ENCODE measurements around the gene WNK4.
"Not testable (repeated sequence)": the region's sequence is repeated elsewhere in the genome, so short reads cannot be mapped to it uniquely, and the experiment has no call there.

WNK4 gene

DNA sequence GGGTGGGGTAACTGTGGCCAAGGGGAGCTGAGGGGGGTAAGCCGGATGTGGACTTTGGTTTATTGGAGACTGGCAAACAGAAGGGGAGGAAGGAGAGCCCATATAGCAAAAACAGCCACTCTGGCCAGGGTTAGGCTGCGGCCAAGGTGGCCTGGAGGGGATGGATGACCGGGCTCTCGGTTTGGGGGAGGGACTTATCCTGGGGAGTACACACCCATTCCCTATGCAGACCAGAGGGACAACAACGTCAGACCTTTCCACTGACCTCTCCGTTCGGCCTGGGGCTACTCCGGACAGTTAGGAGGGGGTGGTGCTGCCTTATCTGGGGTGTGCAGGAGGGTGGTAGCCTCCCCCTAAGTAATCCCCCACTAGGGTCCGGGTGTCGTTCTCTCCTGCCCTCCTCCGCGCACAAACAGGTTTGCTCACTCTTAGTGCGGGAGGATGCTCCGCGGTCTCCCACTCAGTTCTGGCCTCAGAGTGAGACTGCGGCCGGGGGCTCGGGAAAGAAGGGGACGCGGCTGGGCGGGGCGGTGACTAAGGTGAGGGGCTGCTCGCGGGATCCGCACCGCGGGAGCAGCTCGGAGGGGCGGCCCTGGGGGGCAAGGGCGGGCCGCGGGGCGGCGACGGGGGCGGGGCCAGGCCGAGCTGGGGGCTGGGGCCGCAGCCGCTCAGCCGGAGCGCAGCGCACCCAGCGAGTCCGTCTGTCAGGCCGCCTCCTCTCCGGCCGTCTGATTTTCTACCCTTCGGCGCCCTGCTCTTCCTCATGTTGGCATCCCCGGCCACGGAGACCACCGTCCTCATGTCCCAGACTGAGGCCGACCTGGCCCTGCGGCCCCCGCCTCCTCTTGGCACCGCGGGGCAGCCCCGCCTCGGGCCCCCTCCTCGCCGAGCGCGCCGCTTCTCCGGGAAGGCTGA, at the start of gene WNK4:
TSS of gene WNK4 (plus strand) at position 675 of the 915 bp plus-strand sequence. CDS start at position 764, 89 bp downstream.
- no peak for DNase-seq

DNA sequence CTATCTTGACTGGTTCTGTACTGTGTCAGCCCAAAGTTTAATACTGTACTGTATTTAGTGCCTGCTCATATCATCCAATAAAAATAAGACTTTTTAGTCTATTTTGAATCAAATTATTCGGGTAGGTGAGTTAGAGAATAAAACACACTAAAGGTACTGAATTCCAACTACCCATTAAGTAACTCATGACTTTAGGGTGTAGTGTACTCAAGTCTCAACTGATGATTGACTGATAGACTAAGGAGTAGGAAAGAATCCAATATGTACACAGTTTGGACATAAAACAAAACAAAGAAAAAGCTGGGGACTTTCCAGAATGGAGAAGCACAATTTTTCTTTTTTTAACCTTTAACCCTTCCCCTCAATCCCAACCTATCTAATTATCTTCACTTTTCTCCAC, 39.7 kb upstream of the WNK4 start:
- no peak for DNase-seq

DNA sequence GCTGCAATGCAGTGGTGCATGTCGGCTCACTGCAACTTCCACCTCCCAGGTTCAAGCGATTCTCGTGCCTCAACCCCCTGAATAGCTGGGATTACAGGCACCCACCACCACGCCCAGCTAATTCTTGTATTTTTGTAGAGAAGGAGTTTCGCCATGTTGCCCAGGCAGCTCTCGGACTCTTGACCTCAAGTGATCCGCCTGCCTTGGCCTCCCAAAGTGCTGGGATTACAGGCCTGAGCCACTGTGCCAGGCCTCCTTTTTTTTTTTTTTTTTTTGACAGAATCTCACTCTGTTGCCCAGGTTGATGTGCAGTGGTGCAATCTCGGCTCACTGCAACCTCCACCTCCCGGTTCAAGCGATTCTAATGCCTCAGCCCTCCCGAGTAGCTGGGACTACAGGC, 37.5 kb upstream of the WNK4 start:
- not testable (repeated sequence) for DNase-seq

DNA sequence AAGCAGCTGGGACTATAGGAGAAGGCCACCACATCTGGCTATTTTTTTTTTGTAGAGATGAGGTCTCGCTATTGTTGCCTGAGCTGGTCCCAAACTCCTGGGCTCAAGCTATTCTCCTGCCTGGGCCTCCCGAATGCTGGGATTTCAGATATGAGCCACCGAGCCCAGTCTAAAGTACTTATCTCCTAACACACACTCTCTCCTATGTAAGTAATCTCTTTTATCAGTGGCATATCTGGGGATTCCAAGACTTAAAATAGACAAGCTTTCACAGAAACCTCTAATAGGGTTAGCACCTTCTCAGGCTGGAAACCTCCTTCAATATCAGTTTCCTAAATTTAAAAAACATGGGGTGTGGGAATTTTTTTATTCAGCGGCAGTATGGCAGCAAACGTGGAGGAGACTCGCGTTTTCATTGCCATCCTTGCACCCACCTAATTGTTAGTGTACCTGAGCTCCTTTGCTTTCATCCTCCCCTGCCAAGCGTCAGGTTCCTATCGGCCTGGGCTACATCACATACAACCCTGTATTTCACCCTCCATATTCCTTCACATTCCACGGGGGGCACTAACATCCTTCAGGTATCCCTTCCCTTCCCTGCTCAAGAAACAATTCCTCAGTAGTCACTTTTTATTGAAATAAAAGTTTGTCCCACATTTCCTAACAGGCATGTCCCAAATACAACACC, 36.7 kb upstream of the WNK4 start:
- no peak for DNase-seq

DNA sequence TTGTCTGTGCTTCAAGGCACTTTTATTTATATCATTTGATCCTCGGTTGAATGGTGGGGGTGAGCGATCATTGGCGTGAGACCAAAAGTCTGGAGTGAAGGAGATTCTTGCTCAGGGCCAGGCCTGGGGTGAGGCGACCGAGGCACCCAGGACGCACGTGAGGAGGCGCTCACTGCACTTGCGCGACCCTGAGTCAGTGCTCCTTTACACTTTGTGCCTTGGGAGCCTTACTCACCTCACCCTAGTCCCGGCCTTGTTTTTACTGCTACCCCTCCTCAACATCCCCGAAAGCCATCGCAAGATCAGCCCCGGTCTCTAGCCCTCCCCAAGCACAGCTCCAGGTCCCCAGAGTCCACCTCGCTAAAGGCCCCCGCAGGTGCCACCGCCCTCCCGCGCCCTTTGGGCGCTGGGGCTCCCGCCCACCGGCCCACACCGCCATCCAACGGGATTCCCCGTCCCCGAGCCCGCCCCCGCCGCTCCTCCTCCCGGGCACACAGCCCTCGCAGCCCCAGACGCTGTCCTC, 36.1 kb upstream of the WNK4 start:
- DNase-seq: no peak

DNA sequence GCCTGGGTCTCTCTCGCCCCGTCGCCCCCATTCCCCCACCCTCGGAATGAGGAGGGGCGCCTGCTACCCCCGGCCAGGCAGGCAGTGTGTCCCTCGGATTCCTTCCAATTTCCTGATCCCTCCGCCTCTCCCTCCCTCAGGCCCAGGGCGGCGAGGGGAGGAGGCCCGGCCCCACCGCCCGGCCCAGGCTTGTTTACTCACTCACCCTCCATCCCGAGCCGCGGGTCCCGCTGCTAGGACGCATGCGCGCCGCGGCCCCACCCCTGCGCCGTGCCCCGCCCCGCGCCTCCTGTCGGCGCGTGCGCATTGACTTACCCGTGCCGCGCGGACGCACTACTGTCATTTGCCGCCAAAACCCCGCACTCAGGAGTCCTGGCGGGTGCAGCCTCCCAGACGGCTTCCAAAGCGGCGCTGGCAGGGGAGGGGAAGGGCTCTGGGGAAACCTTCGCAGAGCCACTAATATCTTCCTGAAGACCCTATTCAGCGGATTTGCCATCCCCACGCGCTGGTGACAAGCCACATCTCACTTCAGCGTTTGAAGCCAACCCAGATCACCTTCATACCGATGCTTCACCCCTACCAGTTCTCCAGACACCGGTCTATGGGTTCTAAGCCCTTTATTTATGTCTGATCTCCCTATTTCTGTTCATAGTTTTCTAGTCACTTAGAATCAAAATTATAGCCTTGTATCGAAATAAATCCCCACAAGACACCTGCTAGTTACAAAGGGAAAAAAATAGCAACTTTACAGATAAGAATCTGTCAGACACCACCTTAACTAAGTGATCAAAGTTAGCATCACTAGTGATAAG, 35.4 kb upstream of the WNK4 start, which contains the start of gene EZH1:
TSS of gene EZH1 (minus strand) at position 235 of the 812 bp plus-strand sequence. CDS start 16,099 bp downstream, outside the sequence.
- peak; percentile 80 for DNase-seq

DNA sequence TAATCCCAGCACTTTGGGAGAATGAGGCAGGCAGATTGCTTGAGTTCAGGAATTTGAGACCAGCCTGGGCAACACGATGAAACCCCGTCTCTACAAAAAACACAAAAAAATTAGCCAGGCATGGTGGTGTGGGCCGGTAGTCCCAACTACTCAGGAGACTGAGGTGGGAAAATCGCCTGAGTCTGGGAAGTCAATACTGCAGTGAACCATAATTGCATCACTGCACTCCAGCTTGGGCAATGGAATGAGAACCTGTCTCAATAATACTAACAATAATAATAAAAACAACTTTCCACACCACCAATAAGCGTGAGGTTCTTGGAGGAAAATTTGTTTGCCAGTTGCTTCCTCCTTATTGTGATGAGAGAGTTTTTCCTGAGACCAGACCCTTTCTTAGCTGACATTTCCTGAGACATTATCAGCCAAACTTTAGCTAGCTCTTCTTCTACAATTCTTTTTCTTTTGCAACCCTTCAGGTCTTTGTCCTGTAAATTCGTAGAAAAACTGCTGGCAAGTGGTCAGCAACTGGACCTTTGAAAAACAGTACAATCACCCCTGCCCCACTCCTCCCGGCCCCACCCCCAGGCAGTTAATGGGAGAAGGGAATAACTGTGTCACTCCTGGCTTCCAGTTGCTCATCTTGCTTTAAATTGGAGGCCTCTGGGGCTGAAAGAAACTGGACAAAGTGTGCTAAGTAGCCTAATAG, 32.1 kb upstream of the WNK4 start:
- DNase-seq: no peak

DNA sequence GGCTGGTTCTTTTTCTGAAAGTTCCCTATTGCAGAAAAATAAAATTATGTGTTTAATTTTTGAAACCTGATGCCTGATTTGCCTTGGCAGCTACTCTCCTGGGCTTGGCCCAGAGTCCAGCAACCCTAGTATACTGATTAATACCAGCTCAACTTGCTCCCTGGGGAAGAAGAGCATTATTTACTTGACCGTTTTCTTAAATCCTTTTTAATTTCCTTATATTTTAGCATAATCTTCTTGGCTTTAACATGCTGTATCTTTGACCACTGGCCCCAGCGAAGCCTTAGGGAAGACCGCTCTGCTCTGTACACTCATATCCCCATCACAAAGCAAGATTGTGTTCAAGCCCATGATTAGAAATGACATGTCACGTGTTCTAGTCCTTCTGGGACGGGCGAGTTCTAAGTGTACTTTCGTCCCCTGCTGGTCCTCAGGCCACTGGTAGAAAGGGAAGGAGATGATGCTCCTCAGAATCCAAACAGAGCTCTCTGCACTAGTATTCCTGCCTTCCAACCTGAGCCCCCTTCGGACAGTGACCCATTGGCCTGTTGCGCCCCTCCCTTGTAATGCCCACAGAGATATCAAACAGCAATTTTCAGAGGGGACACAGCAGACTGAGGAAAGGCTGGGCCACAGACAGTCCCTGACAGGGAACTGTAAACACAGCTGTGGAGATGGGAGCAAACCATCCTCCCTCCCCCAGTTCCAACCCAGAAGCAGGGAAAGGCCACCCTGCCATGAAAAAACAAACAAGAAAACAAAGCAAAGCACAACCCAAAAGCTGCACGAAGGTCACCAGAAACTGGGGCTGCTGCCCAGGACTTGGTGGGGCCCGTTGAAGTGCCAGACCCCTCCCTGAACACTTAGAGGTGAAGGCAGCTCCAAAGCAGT, 31.3 kb upstream of the WNK4 start:
- no peak for DNase-seq

DNA sequence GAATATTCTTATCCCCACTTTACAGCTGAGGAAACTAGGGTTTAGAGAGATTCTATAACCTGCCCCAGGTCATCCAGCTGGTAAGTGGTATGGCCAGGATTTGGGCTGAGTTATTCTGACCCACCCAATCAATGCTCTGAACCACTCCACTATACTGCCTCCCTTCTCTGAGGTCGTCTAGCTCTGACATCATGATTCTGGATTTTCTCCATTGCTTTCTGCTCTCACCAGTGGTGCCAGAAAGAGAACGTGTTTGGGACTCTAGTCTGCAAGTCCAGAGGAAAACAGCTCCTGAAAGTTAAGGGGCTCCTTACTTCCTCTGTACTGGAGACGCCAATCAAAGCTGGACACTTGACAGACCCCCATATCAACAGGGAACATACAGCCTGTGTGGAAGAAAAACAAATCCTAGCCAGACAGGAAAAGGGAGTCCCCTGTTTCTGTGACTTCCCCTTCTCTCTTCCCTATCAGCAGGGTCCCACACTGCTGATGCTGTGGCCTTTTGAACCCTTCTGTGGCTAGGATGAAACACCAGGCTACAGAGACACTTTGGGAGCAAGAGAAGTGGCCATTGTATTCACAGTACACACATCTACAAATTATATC, 29.6 kb upstream of the WNK4 start:
- DNase-seq: no peak

DNA sequence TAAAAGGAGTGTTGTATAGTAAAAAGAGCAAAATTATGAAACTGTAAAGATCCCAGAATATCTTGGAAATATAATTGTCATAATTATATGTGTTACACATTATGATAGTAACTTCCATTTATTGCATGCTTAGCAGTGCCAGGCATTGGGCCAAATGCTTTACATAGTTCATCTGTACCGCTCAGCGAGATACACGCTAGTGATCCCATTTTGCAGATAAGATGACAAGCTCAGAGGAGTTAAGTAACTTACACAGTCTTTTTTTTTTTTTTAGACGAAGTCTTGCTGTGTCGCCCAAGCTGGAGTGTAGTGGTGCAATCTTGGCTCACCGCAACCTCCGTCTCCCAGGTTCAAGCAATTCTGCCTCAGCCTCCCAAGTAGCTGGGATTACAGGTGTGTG, 28.8 kb upstream of the WNK4 start:
- DNase-seq: no peak

DNA sequence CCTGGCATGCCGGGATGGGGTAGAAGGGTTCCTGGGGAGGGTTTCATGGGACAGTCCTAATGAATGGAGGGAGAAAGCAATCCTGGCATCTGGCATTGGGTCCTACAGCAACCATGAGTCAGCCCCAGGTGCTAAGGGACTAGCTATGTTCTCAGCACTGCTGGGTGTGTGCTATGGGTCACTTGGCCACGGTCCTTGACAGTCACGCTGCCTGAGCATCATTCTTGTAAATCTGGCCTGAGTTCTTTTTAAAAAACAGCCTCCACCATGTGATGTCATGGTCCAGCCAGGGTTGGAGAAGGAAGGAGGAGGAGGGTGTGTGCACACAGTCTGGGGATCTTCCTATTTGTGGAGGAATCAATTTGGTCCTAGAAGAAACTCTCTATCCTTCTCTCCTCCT, 25.6 kb upstream of the WNK4 start:
- no peak for DNase-seq

DNA sequence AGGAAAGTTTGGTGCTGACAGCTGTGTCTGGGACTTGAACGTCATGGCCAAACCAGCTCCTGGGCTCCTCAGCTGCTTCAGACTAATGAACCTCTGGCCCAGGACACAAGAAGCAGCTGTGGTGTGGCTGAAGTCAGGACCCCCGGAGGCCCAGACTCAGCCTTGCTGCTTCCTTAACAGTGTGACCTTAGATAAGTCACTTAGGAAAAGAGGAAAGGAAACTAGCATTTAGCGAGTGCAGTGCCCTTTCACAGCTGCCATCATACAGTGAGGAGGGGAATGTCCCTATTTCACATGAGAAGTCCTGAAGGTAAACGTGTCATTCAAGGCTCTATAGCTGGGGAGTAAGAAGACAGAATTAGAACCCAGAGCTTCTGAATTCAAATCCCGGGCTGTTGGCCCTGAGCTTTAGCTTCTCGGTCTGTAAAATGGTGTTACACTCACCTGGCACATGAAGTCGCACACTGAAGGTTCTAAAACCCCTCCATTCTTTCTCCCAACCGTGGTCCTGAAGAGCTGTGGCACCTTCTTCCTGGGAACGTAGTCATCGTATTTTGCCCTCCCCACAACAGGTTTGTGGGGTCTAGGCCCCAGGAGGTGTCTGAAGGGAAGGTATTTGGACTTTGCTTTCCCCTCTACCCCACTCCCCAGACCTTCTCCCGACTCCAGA, 20.3 kb upstream of the WNK4 start:
- DNase-seq: no peak

DNA sequence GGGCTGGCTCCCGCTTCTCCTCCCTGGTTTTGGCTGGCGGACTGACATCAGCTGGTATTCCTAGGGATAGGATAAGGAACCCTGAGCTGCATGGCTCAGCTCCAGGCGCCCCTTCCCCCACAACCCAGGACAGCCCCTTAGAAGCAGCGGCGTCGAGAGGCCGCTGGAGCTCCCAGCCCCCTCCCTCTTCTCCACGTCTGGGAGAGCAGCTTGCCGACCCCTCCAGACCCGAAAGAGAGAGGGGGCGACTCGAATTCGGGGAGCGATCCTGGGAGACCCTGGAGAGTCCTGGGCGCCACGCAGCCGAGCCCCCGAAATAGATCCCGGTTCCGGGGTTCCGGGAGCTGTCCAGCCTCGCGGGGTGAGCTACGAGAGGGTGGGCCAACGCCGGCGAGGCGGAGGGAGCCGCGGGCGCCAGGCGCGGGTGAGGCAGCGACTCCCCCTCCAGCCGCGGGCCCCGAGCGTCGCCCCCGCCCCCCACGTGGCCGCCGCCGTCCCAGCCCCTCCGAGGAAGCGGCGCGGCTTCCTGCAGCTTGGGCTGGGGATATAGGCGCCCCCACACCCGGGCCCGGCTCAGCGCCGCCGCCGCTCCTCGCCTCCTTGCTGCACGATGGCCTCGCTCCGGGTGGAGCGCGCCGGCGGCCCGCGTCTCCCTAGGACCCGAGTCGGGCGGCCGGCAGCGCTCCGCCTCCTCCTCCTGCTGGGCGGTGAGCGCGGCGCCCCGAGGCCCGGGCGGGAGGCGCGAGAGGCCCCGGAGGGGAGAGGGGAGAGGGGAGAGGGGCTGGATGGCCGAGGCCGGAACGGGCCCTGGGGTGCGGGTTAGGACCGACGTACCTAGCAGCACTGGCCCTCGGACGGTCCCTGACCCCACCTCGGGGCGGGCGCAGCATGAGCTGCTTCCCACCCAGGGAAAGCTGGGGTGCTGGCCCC, 19.5 kb upstream of the WNK4 start, which contains the start of gene RAMP2:
TSS of gene RAMP2 (plus strand) at position 576 of the 930 bp plus-strand sequence. CDS start at position 611, 35 bp downstream.
- DNase-seq: no peak

DNA sequence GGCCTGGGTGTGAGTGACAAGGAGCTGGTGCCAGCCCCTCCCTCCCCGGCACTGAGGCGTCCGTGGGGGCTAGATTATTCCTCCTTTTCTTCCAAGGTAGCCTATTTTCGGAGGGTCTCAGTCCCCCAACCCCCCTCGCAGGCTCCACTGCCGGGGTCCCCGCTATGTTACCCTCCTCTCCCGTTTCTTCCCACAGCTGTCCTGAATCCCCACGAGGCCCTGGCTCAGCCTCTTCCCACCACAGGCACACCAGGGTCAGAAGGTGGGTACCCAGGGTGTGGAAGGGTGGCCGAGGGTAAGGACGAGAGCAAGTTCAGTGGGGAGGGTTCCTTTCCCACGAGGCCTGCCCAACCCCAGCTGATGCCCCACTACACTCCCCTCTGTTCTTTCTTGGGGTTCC, 18.8 kb upstream of the WNK4 start:
- DNase-seq: no peak

DNA sequence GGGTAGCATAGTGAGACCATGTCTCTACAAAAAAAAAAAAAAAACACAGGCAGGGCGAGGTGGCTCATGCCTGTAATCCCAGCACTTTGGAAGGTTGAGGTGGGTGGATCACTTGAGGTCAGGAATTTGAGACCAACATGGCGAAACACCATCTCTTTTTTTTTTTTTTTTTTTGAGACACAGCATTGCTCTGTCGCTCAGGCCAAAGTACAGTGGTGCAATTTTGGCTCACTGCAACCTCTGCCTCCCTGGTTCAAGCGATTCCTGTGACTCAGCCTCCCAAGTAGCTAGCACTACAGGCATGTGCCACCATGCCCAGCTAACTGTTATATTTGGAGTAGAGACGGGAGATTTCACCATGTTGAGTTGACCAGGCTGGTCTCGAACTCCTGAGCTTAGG, 14.3 kb upstream of the WNK4 start:
- DNase-seq: no peak

DNA sequence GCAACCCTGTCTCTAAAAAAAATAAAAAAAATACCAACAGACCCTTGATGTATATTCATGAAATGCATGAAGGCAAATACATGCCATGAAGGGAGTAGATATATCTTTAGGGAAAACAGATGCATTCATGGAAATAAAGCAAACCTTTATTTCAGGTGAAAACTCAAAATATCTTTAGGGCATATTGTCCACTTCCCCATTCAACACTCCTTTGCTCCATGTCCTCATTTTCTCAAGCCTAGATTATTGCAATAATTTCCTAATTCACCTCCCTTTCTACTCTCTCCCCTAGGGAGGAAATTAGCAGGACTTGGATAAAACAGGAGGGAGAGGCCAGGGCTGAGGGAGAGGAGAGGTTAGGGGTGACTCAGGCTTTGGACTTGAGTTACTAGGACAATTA, 12.9 kb upstream of the WNK4 start:
- no peak for DNase-seq

DNA sequence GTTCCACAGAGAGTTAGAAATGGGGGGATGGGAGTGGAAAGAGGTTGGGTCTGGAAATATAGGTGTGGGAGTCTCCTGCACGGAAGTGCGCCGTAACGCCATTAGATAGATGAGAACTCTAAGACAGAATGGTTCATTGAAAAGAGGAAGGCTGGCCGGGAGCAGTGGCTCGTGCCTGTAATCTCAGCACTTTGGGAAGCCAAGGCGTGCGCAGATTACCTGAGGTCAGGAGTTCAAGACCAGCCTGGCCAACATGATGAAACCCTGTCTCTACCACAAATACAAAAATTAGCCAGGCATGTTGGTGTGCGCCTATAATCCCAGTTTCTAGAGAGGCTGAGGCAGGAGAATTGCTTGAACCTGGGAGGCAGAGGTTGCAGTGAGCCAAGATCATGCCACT, 12.4 kb upstream of the WNK4 start:
- DNase-seq: not testable (repeated sequence)

DNA sequence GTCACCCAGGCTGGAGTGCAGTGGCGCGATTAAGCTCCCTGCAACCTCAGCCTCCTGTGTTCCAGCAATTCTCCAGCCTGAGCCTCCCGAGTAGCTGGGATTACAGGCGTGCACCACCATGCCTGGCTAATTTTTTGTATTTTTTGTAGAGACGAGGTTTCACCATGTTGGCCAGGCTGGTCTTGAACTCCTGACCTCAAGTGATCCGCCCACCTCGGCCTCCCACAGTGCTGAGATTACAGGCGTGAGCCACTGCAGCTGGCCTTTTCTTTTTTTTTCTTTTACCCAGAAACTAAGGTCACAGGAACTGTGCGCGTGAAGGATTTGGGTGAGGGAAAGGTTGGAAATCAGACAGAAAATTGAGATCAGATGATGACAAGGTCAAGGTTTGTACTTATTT, 10.4 kb upstream of the WNK4 start:
- not testable (repeated sequence) for DNase-seq

DNA sequence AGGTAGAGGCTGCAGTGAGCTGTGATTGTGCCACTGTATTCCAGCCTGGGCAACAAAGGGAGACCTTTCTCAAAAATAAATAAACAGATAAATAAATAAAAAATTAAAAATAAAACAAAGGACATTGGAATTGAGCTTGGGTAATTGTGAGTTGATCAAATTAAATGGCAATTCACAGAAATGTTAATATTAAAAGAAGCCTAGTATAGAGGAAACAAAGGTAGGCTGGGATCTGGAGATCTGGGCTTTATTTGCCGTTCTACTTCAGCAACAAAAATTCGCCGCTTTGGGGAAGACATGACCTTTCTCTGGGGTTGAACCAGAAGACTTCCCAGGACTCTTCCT, 7.5 kb upstream of the WNK4 start:
- DNase-seq: no peak
